ENCODE data around the gene MCC.

DNA sequence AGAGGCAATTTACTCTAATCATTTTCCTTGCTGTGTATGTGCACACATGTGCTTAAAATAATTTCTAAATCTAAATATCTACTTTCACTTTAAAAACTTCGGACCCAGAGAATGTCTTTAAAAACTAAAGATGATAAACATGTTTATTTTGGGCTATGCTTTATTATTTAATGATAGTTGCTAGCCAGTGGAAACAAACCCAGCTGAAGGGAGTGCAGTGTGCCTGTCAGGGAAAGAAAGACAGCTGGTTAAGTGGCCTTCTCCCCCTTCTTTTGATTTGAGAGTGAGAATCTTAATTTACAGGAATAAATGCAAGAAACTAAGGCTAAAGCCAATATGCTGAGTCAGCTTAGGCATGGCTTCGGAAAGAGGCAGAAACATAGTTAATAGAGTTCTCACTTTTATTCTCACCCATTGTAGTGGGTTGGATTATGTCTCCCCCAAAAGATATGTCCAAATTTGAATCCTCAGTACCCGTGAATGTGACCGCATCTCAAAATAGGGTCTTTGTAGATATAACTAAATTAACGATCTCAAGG, 400.2 kb downstream of the MCC start:
- TF ChIP-seq, protein P1, sequence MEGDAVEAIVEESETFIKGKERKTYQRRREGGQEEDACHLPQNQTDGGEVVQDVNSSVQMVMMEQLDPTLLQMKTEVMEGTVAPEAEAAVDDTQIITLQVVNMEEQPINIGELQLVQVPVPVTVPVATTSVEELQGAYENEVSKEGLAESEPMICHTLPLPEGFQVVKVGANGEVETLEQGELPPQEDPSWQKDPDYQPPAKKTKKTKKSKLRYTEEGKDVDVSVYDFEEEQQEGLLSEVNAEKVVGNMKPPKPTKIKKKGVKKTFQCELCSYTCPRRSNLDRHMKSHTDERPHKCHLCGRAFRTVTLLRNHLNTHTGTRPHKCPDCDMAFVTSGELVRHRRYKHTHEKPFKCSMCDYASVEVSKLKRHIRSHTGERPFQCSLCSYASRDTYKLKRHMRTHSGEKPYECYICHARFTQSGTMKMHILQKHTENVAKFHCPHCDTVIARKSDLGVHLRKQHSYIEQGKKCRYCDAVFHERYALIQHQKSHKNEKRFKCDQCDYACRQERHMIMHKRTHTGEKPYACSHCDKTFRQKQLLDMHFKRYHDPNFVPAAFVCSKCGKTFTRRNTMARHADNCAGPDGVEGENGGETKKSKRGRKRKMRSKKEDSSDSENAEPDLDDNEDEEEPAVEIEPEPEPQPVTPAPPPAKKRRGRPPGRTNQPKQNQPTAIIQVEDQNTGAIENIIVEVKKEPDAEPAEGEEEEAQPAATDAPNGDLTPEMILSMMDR (conservative IDR thresholded peaks at IDR 0.05; ENCODE audit: low read length), result no peak
- no peak for TF ChIP-seq EZH2phosphoT487 (IDR thresholded peaks at IDR 0.05; ENCODE audit: borderline replicate concordance, low read depth, low read length)
